NCI-H345 (cell line): ENCODE data around the gene C1GALT1C1L.
"Not testable (repeated sequence)": the region's sequence is repeated elsewhere in the genome, so short reads cannot be mapped to it uniquely, and the experiment has no call there.

ENCODE experiments used
- DNase-seq: peaks from one replicate; lab custom pipeline; 2025; lab: John Stamatoyannopoulos, UW

The C1GALT1C1L gene

DNA sequence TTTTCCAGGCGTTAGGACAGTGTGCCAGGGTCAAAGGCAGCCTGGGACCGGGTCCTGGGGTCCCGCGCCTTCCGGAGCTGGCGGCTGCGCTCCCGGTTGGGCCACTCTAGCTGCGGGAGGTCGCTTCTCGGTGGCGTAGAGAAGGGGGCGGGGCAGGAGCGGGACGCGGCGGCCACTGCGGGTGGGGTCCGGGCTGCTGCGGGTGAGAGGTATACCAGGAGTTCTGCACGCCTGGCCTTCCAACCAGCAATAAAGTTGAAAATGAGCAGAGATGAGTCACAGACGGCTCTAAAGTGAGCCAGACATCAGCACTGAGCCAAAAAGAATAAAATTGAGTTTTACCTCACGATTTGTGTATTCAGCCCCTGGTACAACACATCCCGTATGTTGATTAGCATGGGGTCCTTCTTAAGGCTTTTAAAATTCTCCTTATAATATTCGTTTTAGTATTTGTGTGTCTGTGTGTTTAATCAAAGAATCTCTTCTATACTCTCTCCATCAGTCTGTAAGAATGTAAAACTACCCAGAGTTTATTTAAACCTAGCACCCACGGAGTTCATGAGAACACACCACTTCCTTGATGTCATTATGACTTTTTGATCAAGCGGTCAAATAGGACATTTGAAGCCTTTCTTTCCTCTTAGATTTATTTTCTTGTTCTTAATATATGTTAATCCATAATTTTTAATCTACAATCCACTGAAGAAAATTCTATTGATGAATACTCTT lies at the start of gene C1GALT1C1L:
Gene C1GALT1C1L, minus strand, starts transcription at position 108 of the 729 bp plus-strand sequence. Its CDS starts 107 bp downstream, at position 1.
- DNase-seq = no peak

GRCh38 chr2:43725711-43726246 lies 49.5 kb upstream of the C1GALT1C1L start:
- no peak for DNase-seq

DNA sequence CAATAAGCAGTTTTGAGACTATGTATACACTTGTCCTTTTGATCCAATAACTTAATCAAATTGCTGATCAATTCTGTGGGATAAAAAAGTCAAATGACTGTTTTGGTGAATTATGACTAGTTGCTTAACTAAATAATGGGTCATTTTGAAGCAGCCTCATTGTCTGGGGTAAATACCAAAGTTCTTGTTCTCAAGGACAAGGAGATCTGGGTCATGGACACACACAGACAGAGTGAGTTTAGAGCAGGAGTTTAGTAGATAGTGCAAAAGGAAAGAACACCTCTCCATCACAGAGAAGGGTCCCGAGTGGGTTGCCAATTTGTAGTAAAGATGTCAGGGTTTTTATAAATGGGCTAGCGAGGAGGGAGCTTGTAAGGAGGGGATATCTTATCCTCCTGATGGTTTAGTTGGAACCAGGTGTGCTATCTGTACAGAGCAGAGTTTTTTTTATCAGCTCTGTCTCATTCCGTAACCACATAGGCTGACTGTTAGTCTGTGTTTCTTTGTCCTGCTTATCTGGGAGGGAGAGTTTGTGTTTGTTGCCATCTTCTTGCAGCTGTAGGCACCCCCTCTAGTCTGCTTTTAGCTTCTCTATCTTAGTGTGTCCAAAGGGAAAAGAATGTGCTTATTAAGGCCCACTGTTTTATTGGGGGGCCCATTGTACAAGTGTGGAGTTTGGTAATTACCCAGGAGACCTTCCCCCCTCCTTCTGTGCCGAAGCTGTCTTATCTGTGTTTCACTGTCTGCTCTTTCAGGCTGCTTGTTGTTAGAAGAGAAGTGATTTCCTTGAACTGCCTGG lies 48.7 kb upstream of the C1GALT1C1L start:
- no peak for DNase-seq

- no peak for DNase-seq
Measured at GRCh38 chr2:43718530-43719124, 42.4 kb upstream of the C1GALT1C1L start.

DNA sequence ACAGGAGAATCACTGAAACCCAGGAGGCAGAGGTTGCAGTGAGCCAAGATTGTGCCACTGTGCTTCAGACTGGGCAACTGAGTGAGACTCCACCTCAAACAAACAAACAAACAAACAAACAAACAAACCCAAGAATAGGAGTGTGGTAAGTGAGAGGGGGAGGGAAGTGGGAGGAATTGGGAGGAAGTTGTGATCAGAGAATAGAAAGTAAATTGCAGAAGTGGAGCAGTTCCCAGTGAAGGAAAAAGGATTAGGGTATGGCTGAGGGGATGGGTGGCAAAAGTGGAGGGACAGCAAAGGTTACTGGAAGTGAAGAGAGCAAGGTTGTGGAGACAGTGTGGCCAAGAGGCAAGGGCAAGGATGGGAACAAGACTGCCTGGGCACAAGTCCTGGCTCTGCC lies 41.1 kb upstream of the C1GALT1C1L start:
- DNase-seq = no peak

DNA sequence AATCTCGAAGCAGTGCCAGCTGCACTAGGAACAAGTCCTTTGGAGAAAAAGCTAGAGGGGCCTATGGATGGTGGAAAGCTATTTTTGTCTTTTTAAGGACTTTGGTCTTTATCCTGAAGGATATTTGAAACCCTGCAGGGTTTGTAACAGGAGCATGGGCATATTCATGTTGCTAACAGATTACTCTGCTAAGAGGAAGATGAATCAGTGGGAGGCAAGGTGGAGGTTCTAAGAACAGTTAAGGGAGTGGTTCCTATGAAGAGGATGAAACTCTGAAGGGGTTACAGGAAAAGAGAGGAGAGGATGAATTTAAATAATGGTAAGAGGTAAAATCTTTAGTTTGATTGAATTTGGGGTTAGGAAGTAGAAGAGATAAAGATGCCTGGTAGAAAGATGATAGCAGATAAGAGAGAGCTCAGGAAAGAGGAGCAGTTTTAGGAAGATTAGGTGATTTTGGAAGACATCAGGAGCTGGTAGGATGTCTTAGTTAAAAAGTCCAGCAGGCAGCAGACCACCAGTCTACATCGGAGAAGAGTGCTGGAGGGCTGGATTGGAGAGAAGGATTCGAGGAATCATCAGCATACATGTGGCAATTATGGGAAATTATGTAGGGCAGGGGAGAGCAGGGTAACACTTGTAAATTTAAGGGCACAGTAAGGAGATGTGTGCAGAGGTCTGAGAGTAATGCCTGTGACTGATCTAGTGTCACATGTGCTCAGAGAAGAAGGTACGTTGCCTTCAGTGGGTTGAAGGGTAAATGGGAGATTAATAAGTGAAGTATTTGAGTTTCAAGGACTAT lies 39.3 kb upstream of the C1GALT1C1L start:
- DNase-seq = no peak

DNA sequence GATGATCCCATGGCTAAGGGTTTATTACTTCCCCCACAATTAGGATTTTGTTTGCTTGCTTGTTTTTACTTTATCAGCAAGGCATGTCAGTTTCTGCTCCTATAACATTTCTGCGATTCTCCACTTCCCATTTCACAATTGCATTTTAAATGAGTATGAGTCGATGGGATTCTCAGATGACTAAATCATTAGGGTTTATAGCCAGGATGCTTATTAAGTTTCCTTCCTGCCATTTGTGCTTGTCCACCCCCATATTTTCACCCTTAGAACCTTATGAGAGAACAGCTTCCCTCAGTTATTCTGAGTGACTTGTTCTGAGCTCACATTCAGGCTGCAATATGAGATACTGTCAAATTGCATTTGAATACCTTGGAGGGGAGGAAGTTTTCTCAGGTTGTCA lies 37.9 kb upstream of the C1GALT1C1L start:
- no peak for DNase-seq

DNA sequence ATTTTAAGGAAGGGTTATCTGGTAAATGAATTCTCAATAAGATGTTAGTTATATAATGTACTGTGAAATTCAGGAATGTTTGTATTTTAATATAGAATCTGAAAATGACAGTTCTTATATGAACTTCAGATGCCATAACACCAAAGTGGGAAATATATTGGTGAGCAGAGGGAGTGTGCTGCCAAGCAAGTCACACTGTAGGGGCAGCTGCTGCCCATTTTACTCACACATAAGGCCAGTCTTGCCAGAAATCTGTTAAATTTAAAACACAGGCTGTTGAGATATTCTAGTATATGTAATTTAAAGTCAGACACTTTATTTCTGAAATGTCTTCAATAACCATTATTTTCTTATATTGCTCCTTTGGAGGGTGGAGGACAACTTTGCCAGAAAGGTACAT lies 34.6 kb upstream of the C1GALT1C1L start:
- DNase-seq = no peak

GRCh38 chr2:43708891-43709290 lies 32.7 kb upstream of the C1GALT1C1L start:
- no peak for DNase-seq

- no peak for DNase-seq
Measured at GRCh38 chr2:43708178-43708577, 31.9 kb upstream of the C1GALT1C1L start.

DNA sequence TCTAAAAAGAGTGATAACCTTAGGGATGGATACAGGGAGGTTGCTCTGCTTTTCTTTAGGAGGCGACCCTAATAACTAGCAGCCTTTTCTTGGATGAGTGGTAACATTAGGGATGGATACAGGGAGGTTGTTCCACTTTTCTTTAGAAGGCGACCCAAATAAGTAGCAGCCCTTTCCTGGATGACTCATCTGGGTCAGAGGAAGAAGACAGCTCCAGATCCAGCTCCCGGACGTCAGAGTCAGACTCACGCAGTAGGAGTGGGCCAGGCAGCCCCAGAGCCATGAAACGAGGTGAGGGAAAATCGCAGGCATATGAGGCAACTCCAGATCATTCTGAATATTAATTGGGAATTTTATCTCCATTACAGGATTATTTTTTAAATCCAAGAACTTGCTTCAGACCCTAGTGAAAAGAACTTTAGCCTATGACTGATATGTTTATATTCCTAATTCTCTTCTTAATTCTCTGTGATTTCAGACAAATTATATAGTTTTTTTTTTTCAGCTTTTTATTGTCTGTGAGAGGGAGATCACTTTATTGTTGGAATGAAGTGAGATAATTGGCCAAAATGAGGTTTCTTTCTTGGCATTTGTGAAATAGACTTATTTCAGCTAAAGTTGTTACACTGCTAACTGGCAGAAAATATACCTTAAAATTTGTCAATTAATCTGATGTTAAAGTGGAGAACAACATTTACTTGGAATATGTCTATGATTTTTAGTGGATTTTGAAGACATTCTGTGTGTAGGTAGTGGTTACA lies 31.2 kb upstream of the C1GALT1C1L start:
- DNase-seq = no peak

DNA sequence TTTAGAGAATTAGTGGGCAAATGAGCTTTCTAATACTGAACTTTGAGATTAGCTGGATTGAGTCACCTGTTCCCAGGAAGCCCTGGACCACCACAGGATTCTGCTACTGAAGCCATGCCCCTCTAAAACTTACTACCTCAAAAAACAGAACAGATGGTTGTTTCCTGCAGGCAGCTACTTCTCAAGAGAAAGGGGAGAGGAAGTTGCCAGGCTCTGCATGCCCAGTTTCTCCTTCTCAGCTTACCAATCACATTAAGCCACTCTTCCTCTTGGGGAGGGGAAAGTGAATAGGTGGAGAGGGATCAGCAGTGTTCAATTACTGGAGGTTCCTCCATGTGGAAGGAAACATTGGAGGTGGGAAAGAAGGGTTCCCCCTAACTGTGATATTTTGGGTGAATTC lies 24.9 kb upstream of the C1GALT1C1L start:
- no peak for DNase-seq

DNA sequence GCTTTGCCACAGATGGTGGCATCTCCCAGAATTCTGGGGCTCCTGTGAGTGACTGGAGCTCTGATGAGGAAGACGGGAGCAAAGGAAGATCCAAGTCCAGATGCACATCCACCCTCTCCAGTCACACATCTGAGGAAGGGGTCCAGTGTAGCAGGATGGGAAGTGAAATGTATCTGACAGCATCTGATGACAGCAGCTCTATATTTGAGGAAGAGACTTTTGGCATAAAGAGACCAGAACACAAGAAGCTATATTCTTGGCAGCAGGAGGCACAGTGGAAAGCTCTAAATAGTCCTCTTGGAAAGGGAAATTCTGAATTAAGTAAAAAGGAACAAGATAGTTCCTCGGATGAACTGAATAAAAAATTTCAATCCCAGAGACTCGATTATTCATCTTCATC lies 23.5 kb upstream of the C1GALT1C1L start:
- DNase-seq = no peak

DNA sequence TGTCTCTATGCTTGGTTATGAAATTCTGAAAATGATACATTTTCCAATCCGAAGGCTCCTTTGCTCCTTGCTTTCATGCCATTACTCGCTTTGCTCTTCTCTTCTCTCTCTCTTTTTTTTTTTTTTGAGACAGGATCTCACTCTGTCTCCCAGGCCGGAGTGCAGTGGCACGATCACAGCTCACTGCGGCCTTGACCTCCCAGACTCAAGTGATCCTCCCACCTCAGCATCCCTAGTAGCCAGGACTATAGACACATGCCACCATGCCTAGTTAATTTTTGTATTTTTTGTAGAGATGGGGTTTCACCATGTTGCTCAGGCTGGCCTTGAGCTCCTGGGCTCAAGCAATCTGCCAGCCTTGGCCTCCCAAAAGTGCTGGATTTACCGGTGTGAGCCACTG lies 21.9 kb upstream of the C1GALT1C1L start:
- not testable (repeated sequence) for DNase-seq

GRCh38 chr2:43692428-43692994 lies 16.3 kb upstream of the C1GALT1C1L start:
- no peak for DNase-seq

- DNase-seq = no peak
Measured at GRCh38 chr2:43689999-43690398, 13.8 kb upstream of the C1GALT1C1L start.

GRCh38 chr2:43685357-43685756 lies 9.1 kb upstream of the C1GALT1C1L start:
- no peak for DNase-seq

DNA sequence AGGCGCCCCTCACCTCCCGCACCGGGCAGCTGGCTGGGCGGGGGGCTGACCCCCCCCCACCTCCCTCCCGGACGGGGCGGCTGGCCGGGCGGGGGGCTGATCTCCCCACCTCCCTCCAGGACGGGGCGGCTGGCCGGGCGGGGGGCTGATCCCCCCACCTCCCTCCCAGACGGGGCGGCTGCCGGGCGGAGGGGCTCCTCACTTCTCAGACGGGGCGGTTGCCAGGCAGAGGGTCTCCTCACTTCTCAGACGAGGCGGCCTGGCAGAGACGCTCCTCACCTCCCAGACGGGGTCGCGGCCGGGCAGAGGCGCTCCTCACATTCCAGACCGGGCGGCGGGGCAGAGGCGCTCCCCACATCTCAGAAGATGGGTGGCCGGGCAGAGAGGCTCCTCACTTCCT lies 1.6 kb upstream of the C1GALT1C1L start:
- DNase-seq = not testable (repeated sequence)

DNA sequence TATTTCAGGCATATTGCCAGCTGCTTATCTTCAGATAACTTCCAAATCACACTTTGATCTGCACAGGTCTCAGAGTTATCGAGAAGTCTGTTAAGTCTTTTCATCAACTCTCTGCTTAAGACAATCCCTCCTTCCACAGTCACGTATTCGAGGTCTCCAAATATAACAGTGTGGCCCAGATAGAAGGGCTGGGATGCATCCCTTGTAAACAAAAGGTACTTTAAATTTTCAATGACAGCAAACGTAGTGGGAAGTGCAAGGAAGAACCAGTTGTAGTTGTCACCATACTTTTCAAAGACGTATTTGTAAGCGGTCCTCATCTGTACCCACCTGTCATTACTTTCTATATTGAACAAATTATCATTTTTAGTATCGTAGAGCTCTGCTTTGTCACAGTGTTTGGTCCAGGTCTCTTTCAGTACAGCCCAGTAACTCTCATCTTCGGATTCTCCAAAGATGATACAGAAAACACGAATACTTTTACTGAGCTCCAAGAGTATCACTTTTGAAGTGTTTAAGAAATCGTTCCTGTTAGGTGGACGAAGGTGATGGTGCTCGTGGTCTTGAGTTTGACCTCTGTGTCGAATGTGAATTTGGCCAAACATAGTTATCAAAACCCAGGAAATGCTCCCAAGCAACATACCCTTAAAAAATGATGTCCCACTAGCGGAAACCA lies 445 bp downstream of the C1GALT1C1L start:
- no peak for DNase-seq

- DNase-seq = no peak
Measured at GRCh38 chr2:43657241-43657640, 19.0 kb downstream of the C1GALT1C1L start.
